ENCODE data around the gene SMOC2. TPM values are rescaled to one million over a fixed set of nuclear protein-coding genes. Genes with fewer than 3 reads are reported as not detected.

Gene SMOC2
- polyA plus RNA-seq, 2 of the 4 experiments (the other 2 are of a cell fraction), result not detected

GRCh38 chr6:168546151-168546550 lies 105.2 kb downstream of the SMOC2 start:
- CTCF ChIA-PET, result no interaction called here
- Histone ChIP-seq H3K27ac (no peak overlapping the region), H3K4me2 (no peak overlapping the region), H3K4me1 (no peaks in the 10 kb centered on the region), H3K4me3 (no peak overlapping the region), H3K9me3 (no peaks in the 10 kb centered on the region)
- POLR2A ChIA-PET, result no interaction called here
- FAIRE-seq (no peak), DNase-seq (ENCODE audit: low read depth in 1 of 2, low spot score in 1 of 2) (no peak), ATAC-seq (no peak)
- WGBS (ENCODE audit: missing lambda C conversion rate), result 63% methylated on average over 5 of the region's 5 CpGs
- TF ChIP-seq EP300 (IDR thresholded peaks at IDR 0.05) (no peak), REST (IDR thresholded peaks at IDR 0.05) (no peak), ZNF302 (CRISPR knock-in tag; IDR thresholded peaks at IDR 0.05) (no peak), ATOH8 (CRISPR knock-in tag; IDR thresholded peaks at IDR 0.05; ENCODE audit: low read depth) (no peak), HOXA7 (CRISPR knock-in tag; IDR thresholded peaks at IDR 0.05) (no peak), MAX (IDR thresholded peaks at IDR 0.05) (no peak), CEBPB (IDR thresholded peaks at IDR 0.05) (no peak)

GRCh38 chr6:168546730-168547129 lies 105.7 kb downstream of the SMOC2 start:
- Histone ChIP-seq H3K4me1 (no peaks in the 10 kb centered on the region), H3K27ac (no peak overlapping the region), H3K4me2 (no peak overlapping the region), H3K4me3 (no peak overlapping the region), H3K9me3 (no peaks in the 10 kb centered on the region)
- ChIA-PET POLR2A (no interaction called here), CTCF (no interaction called here)
- 74% methylated on average over 10 of the region's 10 CpGs for WGBS (ENCODE audit: missing lambda C conversion rate)
- DNase-seq (ENCODE audit: low read depth in 1 of 2, low spot score in 1 of 2) (no peak), FAIRE-seq (no peak), ATAC-seq (no peak)
- TF ChIP-seq CHD2 (IDR thresholded peaks at IDR 0.05; ENCODE audit: low read length, partially characterized antibody) (no peak), POLR2AphosphoS2 (conservative IDR thresholded peaks at IDR 0.05; ENCODE audit: low read length) (no peak), MAZ (IDR thresholded peaks at IDR 0.05; ENCODE audit: borderline replicate concordance, low read depth, low read length) (no peak), ZFP36 (IDR thresholded peaks at IDR 0.05; ENCODE audit: borderline replicate concordance, partially characterized antibody) (no peak), SREBF2 (IDR thresholded peaks at IDR 0.05) (no peak), RNF2 (IDR thresholded peaks at IDR 0.05; ENCODE audit: borderline replicate concordance, low read depth) (no peak), REST (IDR thresholded peaks at IDR 0.05) (no peak), CBX8 (IDR thresholded peaks at IDR 0.05) (no peak), RFX5 (IDR thresholded peaks at IDR 0.05) (no peak), HOXB13 (CRISPR knock-in tag; IDR thresholded peaks at IDR 0.05; ENCODE audit: low read depth) (no peak)

All from A549 (cell line).